Neural cell (in vitro differentiated cells): ENCODE measurements around the gene PSMB11. TPM values are rescaled to one million over a fixed set of nuclear protein-coding genes. Genes with fewer than 3 reads are reported as not detected.
A peak's percentile ranks its signal among the peaks of the same experiment; 100 is the strongest.

ENCODE experiments used
- H2AFZ ChIP-seq: fragments of 200-600, 300-800 bp; sonication (generic), shearing (Covaris generic); 2 replicates; pipeline ENCODE4 v1.6.0; 2014; ENCODE audit warnings: low read depth, mild to moderate bottlenecking, antibody characterized with exemption, low read length, moderate library complexity
- H3F3A ChIP-seq: fragments of 200-600 bp; shearing (Covaris generic); 2 replicates; pipeline ENCODE4 v1.6.1; 2016; ENCODE audit warnings: mild to moderate bottlenecking, moderate library complexity, mixed read lengths, antibody characterized with exemption, low read length; ENCODE audit not compliant: insufficient read depth, poor library complexity, severe bottlenecking
- H3K27ac ChIP-seq: fragments of 200-600, 300-800 bp; sonication (generic), shearing (Covaris generic); 2 replicates; pipeline ENCODE4 v1.5.1; 2014; ENCODE audit warnings: mild to moderate bottlenecking, low read length, moderate library complexity
- H3K27me3 ChIP-seq: fragments of 300-800, 200-600 bp; sonication (generic), shearing (Covaris generic); 2 replicates; pipeline ENCODE4 v1.6.0; 2014; ENCODE audit warnings: mild to moderate bottlenecking, low read depth, low read length, moderate library complexity; ENCODE audit not compliant: insufficient read depth
- H3K36me3 ChIP-seq: fragments of 300-800, 200-600 bp; sonication (generic), shearing (Covaris generic); 2 replicates; pipeline ENCODE4 v1.5.1; 2014; ENCODE audit warnings: mild to moderate bottlenecking, antibody characterized with exemption, low read length, moderate library complexity; ENCODE audit not compliant: insufficient read depth
- H3K4me2 ChIP-seq: fragments of 300-800, 200-600 bp; sonication (generic), shearing (Covaris generic); 2 replicates; pipeline ENCODE4 v1.6.0; 2014; ENCODE audit warnings: mild to moderate bottlenecking, low read length
- H3K4me3 ChIP-seq: fragments of 300-800, 200-600 bp; sonication (generic), shearing (Covaris generic); 2 replicates; pipeline ENCODE4 v1.5.1; 2014; ENCODE audit warnings: mild to moderate bottlenecking, low read length, moderate library complexity
- H3K79me2 ChIP-seq: fragments of 200-600 bp; shearing (Covaris generic); replicated peaks from 2 replicates; pipeline ENCODE4 v1.6.0; 2014; ENCODE audit warnings: mild to moderate bottlenecking, low read length, moderate library complexity; ENCODE audit not compliant: insufficient read depth
- H3K9ac ChIP-seq: fragments of 300-800, 200-600 bp; sonication (generic), shearing (Covaris generic); 2 replicates; pipeline ENCODE4 v1.6.1; 2016; ENCODE audit warnings: mild to moderate bottlenecking, low read length, mixed read lengths
- H3K9me2 ChIP-seq: fragments of 200-600 bp; shearing (Covaris generic); 2 replicates; pipeline ENCODE4 v1.6.1; 2016; ENCODE audit warnings: mild to moderate bottlenecking, low read length, mixed read lengths; ENCODE audit not compliant: insufficient read depth
- H3K9me3 ChIP-seq: fragments of 200-600, 300-800 bp; sonication (generic), shearing (Covaris generic); 2 replicates; pipeline ENCODE4 v1.6.1; 2016; ENCODE audit warnings: mild to moderate bottlenecking, mixed run types, low read length, moderate library complexity, mixed read lengths
- H4K20me1 ChIP-seq: fragments of 200-600 bp; shearing (Covaris generic); 2 replicates; pipeline ENCODE4 v1.6.1; 2016; ENCODE audit warnings: mild to moderate bottlenecking, mixed run types; ENCODE audit not compliant: insufficient read depth
- EP300 ChIP-seq: fragments of 450-650 bp; conservative IDR thresholded peaks from 2 replicates; pipeline ENCODE4 v1.6.1; 2014; ENCODE audit warnings: antibody characterized with exemption, mild to moderate bottlenecking, moderate library complexity; ENCODE audit not compliant: poor library complexity, severe bottlenecking
- EZH2 ChIP-seq: fragments of 200-600, 300-800 bp; shearing (Covaris generic), sonication (generic); IDR thresholded peaks from 2 replicates; pipeline ENCODE4 v1.6.1; 2014; ENCODE audit warnings: antibody characterized with exemption, low read length, borderline replicate concordance, mild to moderate bottlenecking; ENCODE audit not compliant: insufficient read depth, poor library complexity, severe bottlenecking
- MXI1 ChIP-seq: fragments of 450-650 bp; conservative IDR thresholded peaks from 2 replicates; pipeline ENCODE4 v1.6.1; 2014; ENCODE audit warnings: antibody characterized with exemption, mild to moderate bottlenecking; ENCODE audit not compliant: poor library complexity, severe bottlenecking
- POLR2AphosphoS5 ChIP-seq: IDR thresholded peaks from 2 replicates; pipeline ENCODE4 v1.6.1; 2012
- RAD21 ChIP-seq: fragments of 450-650 bp; conservative IDR thresholded peaks from 2 replicates; pipeline ENCODE4 v1.6.1; 2014; ENCODE audit warnings: antibody characterized with exemption, mild to moderate bottlenecking, moderate library complexity
- SMC3 ChIP-seq: fragments of 450-650 bp; conservative IDR thresholded peaks from 2 replicates; pipeline ENCODE4 v1.6.1; 2014; ENCODE audit warnings: antibody characterized with exemption, mild to moderate bottlenecking, moderate library complexity; ENCODE audit not compliant: poor library complexity
- TAF1 ChIP-seq: IDR thresholded peaks from 2 replicates; pipeline ENCODE4 v1.6.1; 2012; ENCODE audit warnings: low read depth
- polyA plus RNA-seq: library from polyadenylated mRNA; depleted of rRNA; stranded (reverse); fragments of >200 nt; gene quantifications from 2 replicates; pipeline ENCODE4 v1.2.3, GENCODE V29; 2014
- TF ChIP-seq, protein P1 (sequence below): IDR thresholded peaks from 2 replicates; pipeline ENCODE4 v1.6.1; 2012; ENCODE audit warnings: borderline replicate concordance
- TF ChIP-seq, protein P2 (sequence below): fragments of 450-650 bp; IDR thresholded peaks from 2 replicates; pipeline ENCODE4 v1.5.1; 2014; ENCODE audit warnings: antibody characterized with exemption, mild to moderate bottlenecking, moderate library complexity; ENCODE audit not compliant: poor library complexity, severe bottlenecking

PSMB11 gene
- polyA plus RNA-seq, 1 donor from 2014 or later, result not detected

DNA sequence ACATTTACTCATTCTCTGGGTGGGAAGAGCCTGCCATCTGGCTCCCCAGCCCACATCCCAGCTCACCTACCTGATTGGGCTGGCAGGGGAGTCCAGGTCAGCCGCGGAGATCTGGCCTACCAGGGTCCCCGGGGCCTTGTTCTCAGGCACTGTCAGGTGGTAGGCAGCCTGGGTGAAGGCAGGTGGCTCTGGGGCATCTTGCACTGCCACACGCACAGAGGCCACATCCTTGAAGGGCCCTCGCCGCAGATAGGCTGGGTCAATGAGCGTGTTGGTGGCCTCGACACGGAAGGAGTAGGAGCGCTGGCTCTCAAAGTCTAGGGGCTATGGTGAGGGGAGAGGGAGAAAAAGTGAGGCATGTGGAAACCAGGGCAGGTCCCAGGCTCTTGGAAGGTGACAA lies 11.4 kb downstream of the PSMB11 start:
- H4K20me1 ChIP-seq, result no peaks in the 10 kb centered on the region
- H3K36me3 ChIP-seq, result no peaks in the 10 kb centered on the region
- no peak overlapping the region for H2AFZ ChIP-seq
- no peaks in the 10 kb centered on the region for H3F3A ChIP-seq
- H3K9me2 ChIP-seq, result no peaks in the 10 kb centered on the region
- TF ChIP-seq SMC3, result no peak
- TF ChIP-seq, protein P1, sequence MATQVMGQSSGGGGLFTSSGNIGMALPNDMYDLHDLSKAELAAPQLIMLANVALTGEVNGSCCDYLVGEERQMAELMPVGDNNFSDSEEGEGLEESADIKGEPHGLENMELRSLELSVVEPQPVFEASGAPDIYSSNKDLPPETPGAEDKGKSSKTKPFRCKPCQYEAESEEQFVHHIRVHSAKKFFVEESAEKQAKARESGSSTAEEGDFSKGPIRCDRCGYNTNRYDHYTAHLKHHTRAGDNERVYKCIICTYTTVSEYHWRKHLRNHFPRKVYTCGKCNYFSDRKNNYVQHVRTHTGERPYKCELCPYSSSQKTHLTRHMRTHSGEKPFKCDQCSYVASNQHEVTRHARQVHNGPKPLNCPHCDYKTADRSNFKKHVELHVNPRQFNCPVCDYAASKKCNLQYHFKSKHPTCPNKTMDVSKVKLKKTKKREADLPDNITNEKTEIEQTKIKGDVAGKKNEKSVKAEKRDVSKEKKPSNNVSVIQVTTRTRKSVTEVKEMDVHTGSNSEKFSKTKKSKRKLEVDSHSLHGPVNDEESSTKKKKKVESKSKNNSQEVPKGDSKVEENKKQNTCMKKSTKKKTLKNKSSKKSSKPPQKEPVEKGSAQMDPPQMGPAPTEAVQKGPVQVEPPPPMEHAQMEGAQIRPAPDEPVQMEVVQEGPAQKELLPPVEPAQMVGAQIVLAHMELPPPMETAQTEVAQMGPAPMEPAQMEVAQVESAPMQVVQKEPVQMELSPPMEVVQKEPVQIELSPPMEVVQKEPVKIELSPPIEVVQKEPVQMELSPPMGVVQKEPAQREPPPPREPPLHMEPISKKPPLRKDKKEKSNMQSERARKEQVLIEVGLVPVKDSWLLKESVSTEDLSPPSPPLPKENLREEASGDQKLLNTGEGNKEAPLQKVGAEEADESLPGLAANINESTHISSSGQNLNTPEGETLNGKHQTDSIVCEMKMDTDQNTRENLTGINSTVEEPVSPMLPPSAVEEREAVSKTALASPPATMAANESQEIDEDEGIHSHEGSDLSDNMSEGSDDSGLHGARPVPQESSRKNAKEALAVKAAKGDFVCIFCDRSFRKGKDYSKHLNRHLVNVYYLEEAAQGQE, result no peak
- no peak for TF ChIP-seq EP300
- no peak for TF ChIP-seq POLR2AphosphoS5
- no peak for TF ChIP-seq MXI1
- TF ChIP-seq, protein P2, sequence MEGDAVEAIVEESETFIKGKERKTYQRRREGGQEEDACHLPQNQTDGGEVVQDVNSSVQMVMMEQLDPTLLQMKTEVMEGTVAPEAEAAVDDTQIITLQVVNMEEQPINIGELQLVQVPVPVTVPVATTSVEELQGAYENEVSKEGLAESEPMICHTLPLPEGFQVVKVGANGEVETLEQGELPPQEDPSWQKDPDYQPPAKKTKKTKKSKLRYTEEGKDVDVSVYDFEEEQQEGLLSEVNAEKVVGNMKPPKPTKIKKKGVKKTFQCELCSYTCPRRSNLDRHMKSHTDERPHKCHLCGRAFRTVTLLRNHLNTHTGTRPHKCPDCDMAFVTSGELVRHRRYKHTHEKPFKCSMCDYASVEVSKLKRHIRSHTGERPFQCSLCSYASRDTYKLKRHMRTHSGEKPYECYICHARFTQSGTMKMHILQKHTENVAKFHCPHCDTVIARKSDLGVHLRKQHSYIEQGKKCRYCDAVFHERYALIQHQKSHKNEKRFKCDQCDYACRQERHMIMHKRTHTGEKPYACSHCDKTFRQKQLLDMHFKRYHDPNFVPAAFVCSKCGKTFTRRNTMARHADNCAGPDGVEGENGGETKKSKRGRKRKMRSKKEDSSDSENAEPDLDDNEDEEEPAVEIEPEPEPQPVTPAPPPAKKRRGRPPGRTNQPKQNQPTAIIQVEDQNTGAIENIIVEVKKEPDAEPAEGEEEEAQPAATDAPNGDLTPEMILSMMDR, result no peak
- no peak for TF ChIP-seq RAD21
- no peak for TF ChIP-seq EZH2
- no peak for TF ChIP-seq TAF1
- peaks cover 6% of the 10 kb centered on the region for H3K79me2 ChIP-seq
- no peak overlapping the region for H3K27ac ChIP-seq
- no peak overlapping the region for H3K4me3 ChIP-seq
- H3K4me2 ChIP-seq, result no peak overlapping the region
- no peaks in the 10 kb centered on the region for H3K27me3 ChIP-seq
- no peaks in the 10 kb centered on the region for H3K9me3 ChIP-seq
- H3K9ac ChIP-seq, result no peak overlapping the region

GRCh38 chr14:23054000-23054811 lies 12.2 kb downstream of the PSMB11 start:
- Histone ChIP-seq H3K36me3 (no peaks in the 10 kb centered on the region), H3K9me2 (no peaks in the 10 kb centered on the region), H3F3A (no peaks in the 10 kb centered on the region), H3K9me3 (no peaks in the 10 kb centered on the region), H4K20me1 (no peaks in the 10 kb centered on the region), H2AFZ (no peak overlapping the region), H3K27ac (no peak overlapping the region), H3K27me3 (no peaks in the 10 kb centered on the region), H3K9ac (no peak overlapping the region), H3K4me3 (no peak overlapping the region), H3K79me2 (peaks cover 6% of the 10 kb centered on the region), H3K4me2 (no peak overlapping the region)
- TF ChIP-seq, protein P2, result peak; percentile 52
- TF ChIP-seq EZH2 (no peak), TAF1 (no peak), EP300 (no peak), SMC3 (peak; percentile 63), RAD21 (peak; percentile 54), POLR2AphosphoS5 (no peak), MXI1 (no peak)
- TF ChIP-seq, protein P1, result no peak
